ENCODE measurements around the gene ARSK. TPM values are rescaled to one million over a fixed set of nuclear protein-coding genes. Genes with fewer than 3 reads are reported as not detected.
A peak's percentile ranks its signal among the peaks of the same experiment; 100 is the strongest.

The ARSK gene
- total and polyA plus RNA-seq, 2 of the 4 experiments (the other 2 are of a cell fraction) = 15.1 to 22.0 TPM

DNA sequence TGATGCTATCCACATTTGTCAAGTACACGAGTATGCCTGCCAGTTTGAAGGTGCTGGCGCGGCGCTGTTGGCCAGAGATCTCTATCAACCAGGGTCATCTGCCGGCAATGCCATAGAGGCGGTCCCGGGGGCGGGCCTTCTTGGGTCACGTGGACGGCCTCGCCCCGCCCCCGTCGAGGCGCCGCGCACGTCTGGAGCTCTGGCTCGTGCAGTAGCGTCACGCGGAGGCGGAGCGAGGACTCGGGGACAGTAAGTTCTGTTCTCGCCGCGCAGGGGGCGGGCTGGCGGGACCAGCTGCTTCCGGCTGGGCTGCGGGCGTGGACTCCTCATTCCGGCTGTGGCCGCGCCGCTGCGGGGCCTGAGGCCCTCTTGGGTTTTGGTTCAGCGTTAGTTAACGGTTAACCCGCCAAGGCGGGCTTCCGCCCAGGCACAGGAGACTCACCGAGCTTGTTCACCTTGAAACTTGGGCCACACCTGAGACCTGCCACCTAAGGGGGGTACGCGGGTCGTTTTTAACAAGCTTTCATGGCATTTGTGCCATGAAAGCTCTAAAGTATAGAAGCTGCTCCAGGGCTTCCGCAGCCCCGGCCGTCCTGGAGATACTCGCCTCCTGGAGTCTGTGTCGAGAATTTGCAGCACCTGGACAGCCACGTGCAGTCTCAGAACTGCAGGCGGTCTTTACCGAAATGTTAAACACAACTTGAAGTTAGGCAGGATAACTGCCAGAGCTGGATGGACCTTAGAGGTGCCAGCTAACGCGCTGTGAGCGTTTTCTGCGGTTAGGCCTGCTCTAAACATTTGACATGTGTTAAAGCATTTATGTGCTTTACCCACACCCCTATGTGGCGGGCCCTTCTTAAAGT is 91.9 kb downstream of the ARSK start, which contains the start of gene RFESD:
Gene RFESD (plus strand): TSS at position 209 of the 863 bp plus-strand sequence. CDS start 5,495 bp downstream, outside the sequence.
- H3K9ac ChIP-seq (ENCODE audit: low read depth, low read length) = peak within 1 kb of the TSS; percentile 78
- dilution Hi-C loops (cut with HindIII; ENCODE audit: low sequenced_read_pairs, unreplicated experiment) = no loop called here
- in situ Hi-C loops (cut with MboI; ENCODE audit: low sequenced_read_pairs) = loop anchor here (25.0 kb wide), 1 partner anchor 666 kb away; no protein-coding TSS in a partner anchor
- peak within 1 kb of the TSS; percentile 88 for H3K18ac ChIP-seq (ENCODE audit: low read depth, low read length)
- no peaks in the 10 kb centered on the region for H4K20me1 ChIP-seq (ENCODE audit: insufficient read depth, low read length)
- peaks cover 4% of the 10 kb centered on the region for H3K4me1 ChIP-seq (ENCODE audit: control insufficient read depth, insufficient read depth, low read length)
- H2AK5ac ChIP-seq (ENCODE audit: low read depth, low read length) = peak within 1 kb of the TSS; percentile 37; the same call in 1 of the 2 replicates
- H3K36me3 ChIP-seq (ENCODE audit: control insufficient read depth, insufficient read depth, low read length) = no peaks in the 10 kb centered on the region
- H4K91ac ChIP-seq (ENCODE audit: insufficient read depth, low read depth, low read length) = peak within 1 kb of the TSS; percentile 61
- peak within 1 kb of the TSS; percentile 37 for H2BK5ac ChIP-seq (ENCODE audit: low read depth, low read length, poor library complexity, severe bottlenecking)
- ChIA-PET CTCF (interaction anchor here (0.6 to 1.8 kb wide), 8 partner anchors 17 to 300 kb away, joined by 3 to 6 read pairs (median 4); no protein-coding TSS in a partner anchor), POLR2A (ENCODE audit: unreplicated experiment) (interaction anchor here (0.7 kb wide), 1 partner anchor 176 kb away, joined by 3 read pairs; the partner anchor contains the start of gene GLRX)
- no peaks in the 10 kb centered on the region for H3K27me3 ChIP-seq (ENCODE audit: control insufficient read depth, insufficient read depth, low read length)
- H3K79me1 ChIP-seq (ENCODE audit: low read depth in 1 of 2, low read length in 2 of 2) = no peaks in the 10 kb centered on the region
- peak within 1 kb of the TSS; percentile 92 for H3K23ac ChIP-seq (ENCODE audit: low read depth, low read length)
- peak within 1 kb of the TSS; percentile 55; the same call in 1 of the 2 replicates for H3K56ac ChIP-seq (ENCODE audit: extremely low read depth, insufficient read depth, low read length)
- H2AK9ac ChIP-seq (replicated peaks; ENCODE audit: low read depth, low read length, poor library complexity) = peak within 1 kb of the TSS; percentile 93
- BruUV-seq (replicated peaks) = no TSS peak
- H3K9me3 ChIP-seq (ENCODE audit: control insufficient read depth, insufficient read depth, low read length) = no peaks in the 10 kb centered on the region
- intact Hi-C loops (cut with micrococcal nuclease) = loop anchor here (5.0 to 10.0 kb wide), 2 partner anchors 86 to 958 kb away; partner anchors contain the start of gene RHOBTB3
- H2BK20ac ChIP-seq (ENCODE audit: low read depth, low read length) = peak within 1 kb of the TSS; percentile 68; the same call in 1 of the 2 replicates
- H3K9me1 ChIP-seq (ENCODE audit: insufficient read depth, low read length) = no peaks in the 10 kb centered on the region
- peak within 1 kb of the TSS; percentile 97 for H3K4me2 ChIP-seq (ENCODE audit: low read depth, low read length)
- 2% methylated on average over 28 of the region's 60 CpGs; no CpG with 5 or more reads in 1 of the 2 experiments for WGBS, 2 experiments (ENCODE audit: extremely low coverage in 2 of 2, insufficient read length in 1 of 2)
- peak within 1 kb of the TSS; percentile 94 for H2AFZ ChIP-seq (replicated peaks; ENCODE audit: low read length, poor library complexity)
- peak within 1 kb of the TSS; percentile 39 to 86 for H4K8ac ChIP-seq (ENCODE audit: low read depth in 2 of 2, low read length in 2 of 2)
- peak within 1 kb of the TSS; percentile 70 for H2BK120ac ChIP-seq (ENCODE audit: low read depth, low read length)
- H3K4me3 ChIP-seq (ENCODE audit: insufficient read depth, low read depth, low read length) = peak within 1 kb of the TSS; percentile 55
- ATAC-seq (ENCODE audit: low read depth) (peak; percentile 96), DNase-seq (peak; percentile 93)
- H3K27ac ChIP-seq (ENCODE audit: insufficient read depth, low read length) = peak within 1 kb of the TSS; percentile 59
- H2BK15ac ChIP-seq (ENCODE audit: low read depth, low read length) = peak within 1 kb of the TSS; percentile 24; the same call in 1 of the 3 replicates
- peak within 1 kb of the TSS; percentile 84 for H3K4ac ChIP-seq (ENCODE audit: low read depth, low read length)
- H4K5ac ChIP-seq (ENCODE audit: low read depth, low read length) = peak within 1 kb of the TSS; percentile 80
- H3K14ac ChIP-seq (replicated peaks; ENCODE audit: low read depth, low read length) = peak within 1 kb of the TSS; percentile 82
- TF ChIP-seq MXI1 (IDR thresholded peaks at IDR 0.05; ENCODE audit: borderline replicate concordance, low read depth, low read length) = peak; percentile 62; the same call in 1 of the 2 replicates
- no peak for TF ChIP-seq CHD1 (IDR thresholded peaks at IDR 0.05; ENCODE audit: low read depth, low read length)
- TF ChIP-seq CEBPB (IDR thresholded peaks at IDR 0.05; ENCODE audit: low read depth, low read length) = no peak
- peak; percentile 75 for TF ChIP-seq MAZ (IDR thresholded peaks at IDR 0.05; ENCODE audit: borderline replicate concordance, low read depth, low read length)
- peak; percentile 95 for TF ChIP-seq BHLHE40 (IDR thresholded peaks at IDR 0.05; ENCODE audit: low read depth, low read length)
- TF ChIP-seq RCOR1 (IDR thresholded peaks at IDR 0.05; ENCODE audit: insufficient replicate concordance, low read length) = no peak
- TF ChIP-seq RAD21 (IDR thresholded peaks at IDR 0.05; ENCODE audit: low read length) = no peak
- TF ChIP-seq, protein P1, sequence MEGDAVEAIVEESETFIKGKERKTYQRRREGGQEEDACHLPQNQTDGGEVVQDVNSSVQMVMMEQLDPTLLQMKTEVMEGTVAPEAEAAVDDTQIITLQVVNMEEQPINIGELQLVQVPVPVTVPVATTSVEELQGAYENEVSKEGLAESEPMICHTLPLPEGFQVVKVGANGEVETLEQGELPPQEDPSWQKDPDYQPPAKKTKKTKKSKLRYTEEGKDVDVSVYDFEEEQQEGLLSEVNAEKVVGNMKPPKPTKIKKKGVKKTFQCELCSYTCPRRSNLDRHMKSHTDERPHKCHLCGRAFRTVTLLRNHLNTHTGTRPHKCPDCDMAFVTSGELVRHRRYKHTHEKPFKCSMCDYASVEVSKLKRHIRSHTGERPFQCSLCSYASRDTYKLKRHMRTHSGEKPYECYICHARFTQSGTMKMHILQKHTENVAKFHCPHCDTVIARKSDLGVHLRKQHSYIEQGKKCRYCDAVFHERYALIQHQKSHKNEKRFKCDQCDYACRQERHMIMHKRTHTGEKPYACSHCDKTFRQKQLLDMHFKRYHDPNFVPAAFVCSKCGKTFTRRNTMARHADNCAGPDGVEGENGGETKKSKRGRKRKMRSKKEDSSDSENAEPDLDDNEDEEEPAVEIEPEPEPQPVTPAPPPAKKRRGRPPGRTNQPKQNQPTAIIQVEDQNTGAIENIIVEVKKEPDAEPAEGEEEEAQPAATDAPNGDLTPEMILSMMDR (conservative IDR thresholded peaks at IDR 0.05; ENCODE audit: low read depth, low read length) = peak; percentile 10; the same call in 1 of the 2 replicates
- TF ChIP-seq, protein P2, sequence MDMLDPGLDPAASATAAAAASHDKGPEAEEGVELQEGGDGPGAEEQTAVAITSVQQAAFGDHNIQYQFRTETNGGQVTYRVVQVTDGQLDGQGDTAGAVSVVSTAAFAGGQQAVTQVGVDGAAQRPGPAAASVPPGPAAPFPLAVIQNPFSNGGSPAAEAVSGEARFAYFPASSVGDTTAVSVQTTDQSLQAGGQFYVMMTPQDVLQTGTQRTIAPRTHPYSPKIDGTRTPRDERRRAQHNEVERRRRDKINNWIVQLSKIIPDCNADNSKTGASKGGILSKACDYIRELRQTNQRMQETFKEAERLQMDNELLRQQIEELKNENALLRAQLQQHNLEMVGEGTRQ (IDR thresholded peaks at IDR 0.05; ENCODE audit: low read depth, low read length) = peak; percentile 95
- TF ChIP-seq SMC3 (IDR thresholded peaks at IDR 0.05; ENCODE audit: low read depth, low read length) = no peak
- no peak for TF ChIP-seq FOS (IDR thresholded peaks at IDR 0.05; ENCODE audit: low read depth, low read length)
- TF ChIP-seq, protein P3, sequence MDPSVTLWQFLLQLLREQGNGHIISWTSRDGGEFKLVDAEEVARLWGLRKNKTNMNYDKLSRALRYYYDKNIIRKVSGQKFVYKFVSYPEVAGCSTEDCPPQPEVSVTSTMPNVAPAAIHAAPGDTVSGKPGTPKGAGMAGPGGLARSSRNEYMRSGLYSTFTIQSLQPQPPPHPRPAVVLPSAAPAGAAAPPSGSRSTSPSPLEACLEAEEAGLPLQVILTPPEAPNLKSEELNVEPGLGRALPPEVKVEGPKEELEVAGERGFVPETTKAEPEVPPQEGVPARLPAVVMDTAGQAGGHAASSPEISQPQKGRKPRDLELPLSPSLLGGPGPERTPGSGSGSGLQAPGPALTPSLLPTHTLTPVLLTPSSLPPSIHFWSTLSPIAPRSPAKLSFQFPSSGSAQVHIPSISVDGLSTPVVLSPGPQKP (IDR thresholded peaks at IDR 0.05; ENCODE audit: borderline replicate concordance, low read depth, low read length) = no peak
